ENCODE results near the gene TMEM26. TPM values are rescaled to one million over a fixed set of nuclear protein-coding genes. Genes with fewer than 3 reads are reported as not detected.

TMEM26 gene
- total and polyA plus RNA-seq, 4 donors, result 0.16 to 5.8 (median 0.80) TPM

GRCh38 chr10:61359452-61359851, 93.7 kb downstream of the TMEM26 start:
- TF ChIP-seq CTCF (IDR thresholded peaks at IDR 0.05; ENCODE audit: control extremely low read depth, extremely low read depth), result no peak
- 74 to 89% methylated on average over 2 of the region's 2 CpGs for WGBS, 2 donors
- Histone ChIP-seq H3K27me3 (ENCODE audit: control insufficient read depth in 3 of 3, insufficient read depth in 3 of 3, low read length in 2 of 3) (no peaks in the 10 kb centered on the region), H3K4me1 (ENCODE audit: control insufficient read depth in 5 of 5, insufficient read depth in 5 of 5, low read length in 5 of 5) (no peaks in the 10 kb centered on the region), H3K27ac (ENCODE audit: low read depth in 1 of 2, low read length in 1 of 2) (no peak overlapping the region), H3K4me3 (no peak overlapping the region), H3K36me3 (ENCODE audit: control insufficient read depth in 4 of 4, insufficient read depth in 4 of 4, low read length in 4 of 4) (no peaks in the 10 kb centered on the region), H3K9ac (ENCODE audit: insufficient read depth in 1 of 2, low read length in 2 of 2) (no peak overlapping the region), H3K9me3 (ENCODE audit: control insufficient read depth in 4 of 4, insufficient read depth in 3 of 4, low read length in 3 of 4) (no peaks in the 10 kb centered on the region)
- ATAC-seq (ENCODE audit: insufficient read depth, low FRiP score), result no peak
- no peak for DNase-seq

- DNase-seq (no peak), ATAC-seq (ENCODE audit: insufficient read depth, low FRiP score) (no peak)
- Histone ChIP-seq H3K9me3 (ENCODE audit: control insufficient read depth in 4 of 4, insufficient read depth in 3 of 4, low read length in 3 of 4) (no peaks in the 10 kb centered on the region), H3K9ac (ENCODE audit: insufficient read depth in 1 of 2, low read length in 2 of 2) (no peak overlapping the region), H3K27me3 (ENCODE audit: control insufficient read depth in 3 of 3, insufficient read depth in 3 of 3, low read length in 2 of 3) (no peaks in the 10 kb centered on the region), H3K4me3 (no peak overlapping the region), H3K27ac (ENCODE audit: low read depth in 1 of 2, low read length in 1 of 2) (no peak overlapping the region), H3K4me1 (ENCODE audit: control insufficient read depth in 5 of 5, insufficient read depth in 5 of 5, low read length in 5 of 5) (no peaks in the 10 kb centered on the region), H3K36me3 (ENCODE audit: control insufficient read depth in 4 of 4, insufficient read depth in 4 of 4, low read length in 4 of 4) (no peaks in the 10 kb centered on the region)
- TF ChIP-seq CTCF (IDR thresholded peaks at IDR 0.05; ENCODE audit: control extremely low read depth, extremely low read depth), result no peak
- 87 to 91% methylated on average over 3 of the region's 3 CpGs for WGBS, 2 donors
These were observed 95.5 kb downstream of the TMEM26 start for GRCh38 chr10:61357687-61358086.

Other genes with a start within 250 kb of the TMEM26 start
- gene CABCOCO1, start 209.5 kb upstream of the TMEM26 start, total RNA-seq, result 10 to 100 TPM in 1 of 2 donors, 1 to 10 TPM in 1; 8.6 to 15.4 TPM
- gene CABCOCO1, start 209.5 kb upstream of the TMEM26 start, polyA plus RNA-seq, result 10 to 100 TPM in 1 of 2 donors, 1 to 10 TPM in 1; 3.8 to 11.5 TPM